ENCODE measurements around the gene CARD19.
"Not testable (repeated sequence)": the region's sequence is repeated elsewhere in the genome, so short reads cannot be mapped to it uniquely, and the experiment has no call there.

CARD19 gene

GRCh38 chr9:93089024-93089423 is 7.0 kb upstream of the CARD19 start:
- DNase-seq: no peak

DNA sequence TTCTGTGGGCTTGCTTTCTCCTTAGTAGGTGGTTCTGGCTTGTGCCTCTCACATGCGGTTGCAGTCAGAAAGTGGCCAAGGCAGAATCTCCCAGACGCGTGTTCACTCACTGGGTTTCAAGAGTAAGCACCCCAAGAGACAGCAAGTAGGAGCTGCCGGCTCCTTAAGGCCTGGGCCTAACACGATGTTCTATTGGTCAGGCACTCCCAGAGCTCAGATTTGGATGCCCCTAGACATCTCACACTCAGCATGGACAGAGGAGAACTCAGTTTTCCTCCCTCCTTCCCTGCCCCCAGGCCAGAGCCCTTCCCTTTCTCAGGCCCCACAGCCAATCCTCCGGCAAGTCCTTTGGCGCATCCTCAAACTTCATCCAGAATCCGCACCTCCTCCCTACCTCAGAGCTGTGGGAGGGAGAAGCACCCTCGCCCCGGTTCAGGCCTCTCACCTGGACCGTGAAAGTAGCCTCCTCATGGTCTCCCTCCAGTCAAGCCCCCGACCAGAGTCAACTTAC is 6.5 kb upstream of the CARD19 start:
- DNase-seq: no peak

DNA sequence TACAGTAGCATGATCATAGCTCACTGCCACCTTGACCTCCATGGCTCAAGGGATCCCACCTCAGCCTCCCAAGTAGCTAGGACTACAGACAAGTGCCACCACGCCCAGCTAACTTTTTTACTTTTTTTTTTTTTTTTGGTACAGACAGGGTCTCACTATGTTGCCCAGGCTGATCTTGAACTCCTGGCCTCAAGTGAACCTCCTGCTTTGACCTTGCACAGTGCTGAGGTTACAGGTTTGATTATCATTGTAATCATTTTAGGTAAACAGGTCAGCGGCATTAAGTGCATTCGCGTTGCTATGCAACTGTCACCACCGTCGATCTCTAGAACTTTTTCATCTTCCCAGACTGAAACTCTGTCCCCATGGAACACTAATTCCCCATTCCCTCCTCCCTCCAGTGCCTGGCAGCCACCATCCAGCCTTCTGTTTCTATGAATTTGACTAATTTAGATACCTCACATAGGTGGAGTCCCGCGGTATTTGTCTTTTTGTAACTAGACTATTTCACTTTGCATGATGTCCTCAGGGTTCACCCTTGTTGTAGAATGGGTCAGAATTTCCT is 5.8 kb upstream of the CARD19 start:
- DNase-seq: no peak

DNA sequence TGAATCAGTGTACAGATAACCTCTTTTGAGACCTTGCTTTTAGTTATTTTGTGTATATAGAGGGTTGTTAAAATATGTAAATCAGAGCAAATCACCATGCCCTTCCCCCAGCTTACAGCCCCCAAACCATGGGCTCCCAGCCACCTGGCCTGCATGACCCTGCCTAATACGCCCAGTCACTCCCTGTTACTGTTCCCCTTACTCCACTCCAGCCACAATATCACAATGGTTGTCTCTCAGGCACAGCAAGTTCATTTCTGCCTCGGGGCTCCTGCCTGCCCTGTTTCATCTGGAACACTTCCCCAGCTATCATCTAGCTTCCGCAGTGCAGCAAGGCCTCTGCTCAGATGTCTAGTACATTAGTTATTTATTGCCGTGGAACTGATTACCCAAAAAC is 5.0 kb upstream of the CARD19 start:
- no peak for DNase-seq

DNA sequence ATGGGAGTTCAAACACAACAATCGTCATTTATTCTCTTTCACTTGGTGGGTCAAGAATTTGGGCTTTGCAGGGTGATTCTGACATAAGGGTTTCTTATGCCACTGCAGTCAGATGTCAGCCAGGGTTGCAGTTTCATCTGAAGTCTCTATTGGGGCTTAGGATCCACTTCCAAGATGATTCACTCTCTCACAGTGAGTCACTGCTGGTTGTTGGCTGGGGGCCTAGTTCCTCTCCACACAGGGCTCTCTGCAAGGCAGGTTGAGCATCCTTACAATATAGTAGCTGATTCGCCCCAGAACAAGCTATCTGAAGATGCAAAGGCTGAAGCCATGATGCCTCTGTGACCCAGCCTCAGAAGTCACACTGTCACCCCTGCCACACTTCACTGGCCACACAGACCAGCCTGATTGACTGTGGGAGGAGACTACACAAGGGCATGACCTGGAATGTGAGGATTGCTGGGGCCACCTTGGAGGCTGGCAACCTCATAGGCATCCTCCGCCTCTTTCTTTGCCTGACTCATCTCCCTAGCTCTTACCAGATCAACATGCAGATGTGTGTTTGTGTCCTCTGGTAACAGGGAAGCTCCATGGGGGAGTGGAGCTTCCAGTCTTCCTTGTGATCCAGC is 4.5 kb upstream of the CARD19 start:
- DNase-seq: peak; percentile 76

DNA sequence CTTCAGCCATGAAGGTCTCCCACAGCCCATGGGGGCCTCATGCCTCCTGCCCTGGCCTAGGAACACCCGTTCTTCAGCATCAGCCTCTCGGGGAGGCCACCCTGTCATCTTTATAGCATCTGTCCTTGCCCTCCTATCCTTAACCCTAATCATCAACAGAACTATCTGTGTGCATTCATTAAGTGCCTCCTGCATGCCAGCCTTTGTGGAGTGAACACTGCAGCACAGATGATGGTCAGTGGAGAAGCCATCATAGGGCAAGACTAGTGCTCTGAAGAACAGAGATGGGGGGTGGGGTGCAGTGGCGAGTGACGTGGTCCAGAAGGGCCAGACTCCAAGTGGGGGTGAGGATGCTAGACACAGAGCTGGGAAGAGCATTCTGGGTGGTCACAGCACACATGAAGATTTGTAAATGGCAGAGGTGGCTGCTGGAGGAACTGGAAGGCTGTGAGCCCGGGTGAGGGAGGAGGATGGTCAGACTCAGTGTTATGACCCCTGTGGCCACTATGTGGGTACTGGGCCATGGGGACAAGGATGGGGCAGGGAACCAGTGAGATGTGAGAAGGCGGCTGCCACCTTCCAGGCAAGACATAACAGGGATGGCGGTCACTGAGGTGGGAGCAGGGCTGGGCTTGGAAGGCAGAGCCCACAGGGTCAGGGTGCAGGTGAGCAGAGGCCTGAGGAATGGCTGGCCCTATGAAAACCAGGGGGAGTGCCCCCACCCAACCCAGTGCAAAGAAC is 3.6 kb upstream of the CARD19 start:
- no peak for DNase-seq

DNA sequence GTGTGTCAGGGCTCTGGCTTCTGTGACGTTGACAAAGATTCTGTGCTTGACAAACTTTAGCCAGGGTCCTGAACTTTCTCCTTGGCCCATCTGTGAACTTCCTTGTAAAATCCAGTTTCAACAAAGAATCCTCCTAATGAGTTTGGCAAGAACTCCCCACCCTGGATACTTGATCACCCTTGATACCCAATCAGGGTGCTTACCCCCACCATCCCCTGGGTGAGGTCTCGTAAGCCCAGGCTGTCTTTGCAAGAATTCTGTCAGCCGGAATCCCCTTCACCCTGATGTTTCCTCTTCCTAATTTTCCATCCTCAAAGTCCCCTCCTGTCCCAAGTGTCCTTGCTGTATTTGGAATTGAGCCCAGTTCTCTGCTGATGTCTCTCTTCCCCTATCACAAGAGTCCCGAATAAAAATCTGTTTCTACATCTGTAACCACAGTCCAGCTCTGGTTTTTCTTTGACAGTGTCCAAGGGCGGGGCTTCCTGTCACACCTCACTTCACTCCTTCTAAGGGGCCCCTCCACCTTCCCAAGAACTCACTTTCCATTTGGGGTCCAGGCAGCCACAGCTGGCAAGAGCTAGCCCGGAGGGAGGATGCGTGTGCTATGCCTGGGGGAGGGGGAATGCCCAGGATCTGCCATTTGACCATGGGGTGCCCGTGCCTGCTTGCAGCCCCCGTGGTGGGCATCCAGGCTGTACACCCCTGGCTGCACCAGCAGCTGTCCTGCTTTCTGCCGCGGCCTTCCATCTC is 2.7 kb upstream of the CARD19 start:
- no peak for DNase-seq

GRCh38 chr9:93093877-93094657 is 1.9 kb upstream of the CARD19 start:
- no peak for DNase-seq

DNA sequence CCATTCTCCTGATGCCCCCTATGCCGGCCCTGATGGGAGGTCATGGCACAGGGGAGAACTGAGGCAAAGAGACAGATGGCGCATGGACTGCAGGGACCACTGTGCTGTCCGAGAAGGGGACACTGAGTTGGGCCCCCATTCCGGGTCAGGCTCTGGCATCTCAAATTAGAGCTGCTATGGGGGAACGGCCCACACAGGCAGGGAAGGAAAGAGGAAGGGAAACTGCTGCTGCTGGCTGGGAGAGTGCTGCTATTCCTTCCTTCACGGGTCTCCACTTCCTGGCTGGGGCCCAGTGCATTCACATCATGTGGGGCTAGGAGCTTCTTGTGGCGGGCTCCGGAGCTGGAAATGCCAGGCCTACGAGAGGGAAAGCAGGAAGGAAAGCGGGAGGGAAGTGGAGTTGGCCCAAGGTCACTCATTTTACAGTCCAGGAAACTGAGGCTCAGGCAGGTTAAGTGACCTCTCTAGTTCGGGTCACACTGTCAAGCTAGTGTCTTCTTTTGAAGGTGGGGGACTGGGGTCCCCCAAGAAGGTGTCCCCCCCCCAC is 1.3 kb upstream of the CARD19 start:
- no peak for DNase-seq

GRCh38 chr9:93095205-93096130 is 549 bp upstream of the CARD19 start:
- DNase-seq: peak; percentile 98

DNA sequence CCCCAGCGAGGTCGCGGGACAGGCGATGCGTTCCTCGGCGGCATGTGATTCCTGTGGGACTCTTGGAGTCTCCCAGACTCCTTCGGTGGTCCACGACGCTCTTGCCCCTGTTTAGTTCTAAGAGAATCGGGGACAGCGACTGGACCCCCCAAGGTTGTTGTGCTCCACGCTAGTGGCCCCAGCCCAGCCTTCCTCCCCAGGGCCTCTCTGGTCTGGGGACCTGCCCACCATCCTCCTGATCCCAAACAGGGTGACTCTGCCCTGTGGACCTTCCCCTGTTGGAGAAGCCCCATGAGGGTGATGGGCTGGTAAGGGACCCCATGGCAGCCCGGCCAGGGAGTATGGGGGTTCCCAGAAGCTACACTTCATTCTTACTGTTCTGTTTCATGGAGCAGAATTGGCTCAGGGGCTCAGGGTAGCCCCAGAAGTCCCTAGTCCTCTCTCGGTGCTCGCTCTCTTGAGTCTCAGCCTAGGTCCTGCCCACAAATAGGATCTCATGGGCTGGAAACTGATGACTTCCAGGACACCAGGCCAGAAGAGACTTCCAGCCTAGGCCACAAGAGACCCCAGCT is 880 bp downstream of the CARD19 start:
- DNase-seq: no peak

DNA sequence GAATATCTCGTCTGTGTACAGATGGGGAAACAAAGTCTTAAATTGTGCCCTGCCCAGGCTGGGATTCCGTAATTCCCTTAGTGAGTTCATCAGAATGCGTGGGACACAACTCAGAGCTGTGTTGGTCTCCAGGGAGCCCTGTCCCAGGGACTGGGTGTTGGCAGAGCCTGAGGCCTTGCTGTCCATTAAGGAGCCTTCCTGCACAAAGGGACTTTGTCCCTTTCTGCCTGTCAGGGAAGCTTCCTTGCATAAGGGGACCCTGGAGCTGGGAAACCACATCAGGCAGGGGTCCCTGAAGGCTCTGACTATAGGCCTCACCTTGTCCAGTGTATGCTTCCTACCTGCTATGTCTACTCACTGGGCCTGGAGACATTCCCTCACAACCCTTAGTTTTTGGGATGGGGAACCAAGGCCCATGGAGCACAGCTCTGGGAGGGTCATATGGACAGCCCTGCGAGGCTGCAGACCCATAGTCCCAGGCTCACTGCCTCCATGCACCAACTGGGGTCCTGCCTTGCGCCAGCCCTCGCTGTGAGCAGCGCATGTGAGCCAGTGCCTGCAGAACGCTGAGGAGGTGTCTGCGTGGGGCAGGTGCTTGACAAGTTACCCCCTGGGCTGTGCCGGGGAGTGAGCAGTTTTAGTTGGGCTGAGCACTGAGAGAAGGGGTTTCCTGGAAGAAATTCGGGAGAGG is 1.6 kb downstream of the CARD19 start:
- DNase-seq: no peak

DNA sequence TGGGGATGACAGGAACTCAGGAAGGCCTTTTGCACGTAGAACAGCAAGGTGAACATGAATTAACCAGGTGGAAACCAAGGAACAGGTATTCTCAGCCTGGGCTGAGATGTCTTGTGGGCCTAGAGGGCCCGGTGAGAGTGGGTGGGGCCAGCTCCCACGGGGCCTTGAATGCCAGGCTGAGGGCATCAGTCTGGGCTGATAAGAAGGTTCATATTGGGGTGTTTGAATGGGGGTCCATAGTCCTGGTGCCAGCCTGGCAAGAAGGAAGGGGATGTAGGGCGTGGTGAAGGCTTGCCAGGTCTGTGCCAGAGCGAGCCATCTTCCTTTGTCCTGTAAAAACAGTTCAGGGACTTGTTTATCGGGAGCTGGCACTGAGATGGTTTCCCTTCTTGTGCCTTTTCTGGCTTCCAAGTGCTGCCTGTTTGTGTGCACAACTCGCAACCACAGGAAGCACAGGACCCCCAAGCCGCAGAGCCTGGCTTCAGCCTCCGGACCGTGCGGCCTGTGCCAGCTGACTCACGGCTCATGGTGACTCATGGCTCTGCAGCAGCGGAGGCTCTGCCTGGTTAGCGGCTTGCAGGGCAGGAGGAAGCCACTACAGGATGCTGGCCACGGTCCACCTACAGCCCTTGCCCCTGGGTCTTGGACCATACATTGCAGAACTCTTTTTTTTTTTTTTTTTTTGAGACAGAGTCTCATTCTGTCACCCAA is 2.4 kb downstream of the CARD19 start:
- peak; percentile 86 for DNase-seq

DNA sequence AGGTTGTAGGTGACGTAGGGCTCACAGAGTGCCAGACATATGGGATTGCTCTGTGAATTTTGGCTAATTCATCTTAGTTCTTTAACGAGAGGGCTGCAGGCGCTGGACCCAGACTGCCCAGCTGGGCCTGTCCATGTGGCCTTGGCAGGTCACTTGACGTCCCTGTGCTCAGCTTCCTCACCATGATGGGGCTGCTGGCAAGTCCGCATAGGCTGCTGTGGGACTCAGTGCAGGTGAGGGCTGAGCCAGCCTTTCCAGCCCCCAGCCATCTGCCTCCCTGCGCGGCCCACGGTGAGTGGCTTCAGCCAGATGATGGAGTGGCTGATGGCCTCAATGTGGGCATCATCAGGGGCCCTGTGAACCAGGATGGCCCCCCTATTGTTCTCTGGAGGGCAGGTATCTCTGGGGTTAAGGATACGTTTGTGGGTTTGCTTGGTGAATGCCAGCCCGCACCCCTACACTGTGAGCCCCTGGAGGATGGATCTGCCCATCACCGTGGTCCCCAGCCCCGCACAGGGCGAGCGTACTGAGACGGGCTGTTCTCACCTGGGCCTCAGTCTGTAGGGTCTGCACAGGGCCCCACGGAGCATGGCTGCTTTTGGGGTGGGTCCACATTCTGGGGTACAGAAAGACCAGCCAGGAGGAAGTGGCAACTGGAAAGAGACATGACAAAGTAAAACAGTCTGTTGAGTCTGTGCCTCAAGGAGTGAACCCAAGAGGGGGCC is 3.7 kb downstream of the CARD19 start:
- no peak for DNase-seq

GRCh38 chr9:93100276-93100636 is 4.2 kb downstream of the CARD19 start:
- DNase-seq: no peak

- not testable (repeated sequence) for DNase-seq
Measured at GRCh38 chr9:93101086-93101485, 5.1 kb downstream of the CARD19 start.

DNA sequence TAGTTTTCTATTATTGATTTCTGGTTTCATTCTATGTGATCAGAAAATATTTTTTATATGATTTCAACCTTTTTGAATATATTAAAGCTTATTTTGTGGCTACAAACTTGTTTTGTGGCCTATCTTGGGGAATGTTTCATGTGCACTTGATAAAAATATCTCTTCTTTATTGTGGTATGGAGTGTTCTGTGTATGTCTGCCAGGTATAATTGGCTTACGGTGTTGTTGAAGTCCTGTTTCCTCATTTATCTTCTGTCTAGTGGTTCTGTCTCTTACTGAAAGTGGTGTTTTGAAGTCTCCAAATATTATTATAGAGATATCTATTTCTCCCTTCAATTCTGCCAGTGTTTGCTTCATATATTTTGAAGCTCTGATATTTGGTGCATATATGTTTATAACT is 9.6 kb downstream of the CARD19 start:
- DNase-seq: no peak

- no peak for DNase-seq
Measured at GRCh38 chr9:93107151-93107824, 11.3 kb downstream of the CARD19 start.
